HEK293 (cell line): ENCODE measurements around the gene COG3.

ENCODE experiments used
- CTCF ChIA-PET: fragments of 350-600 bp; formaldehyde crosslinking; extraction: SDS; loops from one replicate; lab custom pipeline; 2021; ENCODE audit warnings: antibody characterized with exemption; lab: Yijun Ruan, JAX
- POLR2A ChIA-PET: fragments of 300-600 bp; formaldehyde crosslinking; extraction: SDS; loops from one replicate; lab custom pipeline; 2020; ENCODE audit warnings: antibody characterized with exemption, inconsistent platforms; lab: Yijun Ruan, JAX
- H3K27ac ChIP-seq: fragments of 200-500 bp; sonication (Bioruptor generic); 2 replicates; pipeline ENCODE4 v1.5.1; 2014; ENCODE audit warnings: low read depth, low read length, control low read depth, inconsistent platforms; ENCODE audit errors: extremely low read depth
- H3K36me3 ChIP-seq, 2 experiments: fragments of 200-500 bp in 1 of 2; sonication (Bioruptor generic) in 1 of 2; 1 replicate in 1 of 2; 2 replicates in 1 of 2; pipeline ENCODE4 v1.5.1; 2014 to 2017; ENCODE audit warnings: inconsistent platforms in 2 of 2, low read length in 2 of 2; ENCODE audit not compliant: control insufficient read depth in 2 of 2, insufficient read depth in 1 of 2
- H3K4me1 ChIP-seq: fragments of 200-500 bp; sonication (Bioruptor generic); 2 replicates; pipeline ENCODE4 v1.5.1; 2014; ENCODE audit warnings: mild to moderate bottlenecking, low read length, inconsistent platforms; ENCODE audit not compliant: control insufficient read depth, insufficient read depth
- H3K4me3 ChIP-seq: 2 replicates; pipeline ENCODE4 v1.5.1; 2011; ENCODE audit warnings: low read depth, mild to moderate bottlenecking, control low read depth, low read length, moderate library complexity
- H3K9me3 ChIP-seq: fragments of 200-500 bp; sonication (Bioruptor generic); 2 replicates; pipeline ENCODE4 v1.5.1; 2014; ENCODE audit warnings: low read depth, low read length, inconsistent platforms; ENCODE audit not compliant: control insufficient read depth, insufficient read depth
- FEZF1 ChIP-seq: fragments of 450-650 bp; formaldehyde crosslinking; IDR thresholded peaks from 2 replicates; pipeline ENCODE4 v1.5.1; 2016; ENCODE audit warnings: missing biosample characterization, missing genetic modification characterization
- GLIS2 ChIP-seq: fragments of 450-650 bp; formaldehyde crosslinking; IDR thresholded peaks from 2 replicates; pipeline ENCODE4 v1.5.1; 2016; ENCODE audit warnings: missing biosample characterization, missing genetic modification characterization
- KLF10 ChIP-seq: fragments of 450-650 bp; IDR thresholded peaks from 2 replicates; pipeline ENCODE4 v1.5.1; 2018; ENCODE audit warnings: missing biosample characterization, mild to moderate bottlenecking, missing genetic modification characterization
- KLF7 ChIP-seq: fragments of 450-650 bp; formaldehyde crosslinking; IDR thresholded peaks from 2 replicates; pipeline ENCODE4 v1.5.1; 2016; ENCODE audit warnings: missing biosample characterization, missing genetic modification characterization, borderline replicate concordance
- PRDM6 ChIP-seq: fragments of 450-650 bp; formaldehyde crosslinking; IDR thresholded peaks from 2 replicates; pipeline ENCODE4 v1.5.1; 2017; ENCODE audit warnings: missing biosample characterization, missing genetic modification characterization
- SALL2 ChIP-seq: fragments of 450-650 bp; formaldehyde crosslinking; IDR thresholded peaks from 2 replicates; pipeline ENCODE4 v1.5.0; 2017; ENCODE audit warnings: missing biosample characterization, mild to moderate bottlenecking, missing genetic modification characterization, borderline replicate concordance
- SCRT2 ChIP-seq: fragments of 450-650 bp; formaldehyde crosslinking; IDR thresholded peaks from 2 replicates; pipeline ENCODE4 v1.5.1; 2016; ENCODE audit warnings: missing biosample characterization, missing genetic modification characterization
- ZEB2 ChIP-seq: fragments of 450-650 bp; formaldehyde crosslinking; IDR thresholded peaks from 2 replicates; pipeline ENCODE4 v1.5.1; 2016; ENCODE audit warnings: missing biosample characterization, missing genetic modification characterization
- ZNF140 ChIP-seq: fragments of 450-650 bp; formaldehyde crosslinking; IDR thresholded peaks from 2 replicates; pipeline ENCODE4 v1.5.1; 2016; ENCODE audit warnings: missing biosample characterization, missing genetic modification characterization
- ZNF169 ChIP-seq: fragments of 450-650 bp; formaldehyde crosslinking; IDR thresholded peaks from 2 replicates; pipeline ENCODE4 v1.5.1; 2016; ENCODE audit warnings: missing biosample characterization, missing genetic modification characterization
- ZNF473 ChIP-seq: fragments of 450-650 bp; formaldehyde crosslinking; IDR thresholded peaks from 2 replicates; pipeline ENCODE4 v1.5.1; 2017; ENCODE audit warnings: missing biosample characterization, missing genetic modification characterization
- ZNF501 ChIP-seq: fragments of 450-650 bp; formaldehyde crosslinking; IDR thresholded peaks from 2 replicates; pipeline ENCODE4 v1.5.1; 2016; ENCODE audit warnings: missing biosample characterization, missing genetic modification characterization
- ZNF600 ChIP-seq: fragments of 450-650 bp; formaldehyde crosslinking; IDR thresholded peaks from 2 replicates; pipeline ENCODE4 v1.5.1; 2016; ENCODE audit warnings: missing biosample characterization, missing genetic modification characterization
- ZNF645 ChIP-seq: fragments of 450-650 bp; formaldehyde crosslinking; IDR thresholded peaks from 2 replicates; pipeline ENCODE4; 2016; ENCODE audit warnings: missing biosample characterization, missing genetic modification characterization
- ZNF791 ChIP-seq: fragments of 450-650 bp; formaldehyde crosslinking; IDR thresholded peaks from 2 replicates; pipeline ENCODE4 v1.5.1; 2016; ENCODE audit warnings: missing biosample characterization, missing genetic modification characterization
- ZSCAN18 ChIP-seq: fragments of 450-650 bp; formaldehyde crosslinking; IDR thresholded peaks from 2 replicates; pipeline ENCODE4 v1.5.1; 2016; ENCODE audit warnings: missing biosample characterization, missing genetic modification characterization
- ZSCAN30 ChIP-seq: fragments of 450-650 bp; IDR thresholded peaks from 2 replicates; pipeline ENCODE4 v1.5.1; 2018; ENCODE audit warnings: missing biosample characterization, mild to moderate bottlenecking, missing genetic modification characterization, moderate library complexity
- TF ChIP-seq, protein P1 (sequence below): fragments of 450-650 bp; formaldehyde crosslinking; IDR thresholded peaks from 2 replicates; pipeline ENCODE4 v1.5.1; 2016; ENCODE audit warnings: missing biosample characterization, missing genetic modification characterization

COG3 gene

GRCh38 chr13:45548281-45548680 lies 83.5 kb downstream of the COG3 start (continued):
- TF ChIP-seq KLF10 (tag by site-specific recombination) (no peak), PRDM6 (tag by site-specific recombination) (no peak), ZNF501 (tag by site-specific recombination) (no peak)

DNA sequence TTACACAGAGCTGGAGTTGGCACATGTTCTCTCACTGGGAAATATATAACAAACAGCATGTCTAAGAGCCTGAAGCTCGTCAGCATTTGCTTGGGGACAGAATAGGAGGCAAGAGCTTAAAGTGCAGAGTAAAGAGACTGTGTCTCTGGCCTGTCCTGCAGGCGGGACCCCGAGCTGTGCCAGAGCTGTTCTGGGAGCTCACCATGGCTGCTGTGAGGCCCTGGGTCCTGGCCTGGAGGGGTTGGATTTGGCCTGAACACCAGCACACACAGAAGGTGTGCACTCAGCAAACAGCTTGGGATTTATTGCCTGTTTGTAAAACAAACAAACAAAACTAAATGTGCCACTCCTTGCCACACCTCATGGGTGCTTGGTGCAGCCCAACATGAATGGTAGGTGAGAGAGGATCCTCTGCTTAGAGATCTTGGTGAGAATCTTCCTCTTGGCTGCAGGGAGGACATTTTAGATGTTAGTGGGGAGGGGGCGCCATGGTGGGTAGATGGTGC lies 89.9 kb downstream of the COG3 start:
- no peak for TF ChIP-seq ZSCAN18 (tag by site-specific recombination)
- no peak for TF ChIP-seq ZNF169
- TF ChIP-seq ZNF645 (tag by site-specific recombination), result no peak
- no peak for TF ChIP-seq FEZF1 (tag by site-specific recombination)
- TF ChIP-seq ZNF791 (tag by site-specific recombination), result no peak
- TF ChIP-seq, protein P1, sequence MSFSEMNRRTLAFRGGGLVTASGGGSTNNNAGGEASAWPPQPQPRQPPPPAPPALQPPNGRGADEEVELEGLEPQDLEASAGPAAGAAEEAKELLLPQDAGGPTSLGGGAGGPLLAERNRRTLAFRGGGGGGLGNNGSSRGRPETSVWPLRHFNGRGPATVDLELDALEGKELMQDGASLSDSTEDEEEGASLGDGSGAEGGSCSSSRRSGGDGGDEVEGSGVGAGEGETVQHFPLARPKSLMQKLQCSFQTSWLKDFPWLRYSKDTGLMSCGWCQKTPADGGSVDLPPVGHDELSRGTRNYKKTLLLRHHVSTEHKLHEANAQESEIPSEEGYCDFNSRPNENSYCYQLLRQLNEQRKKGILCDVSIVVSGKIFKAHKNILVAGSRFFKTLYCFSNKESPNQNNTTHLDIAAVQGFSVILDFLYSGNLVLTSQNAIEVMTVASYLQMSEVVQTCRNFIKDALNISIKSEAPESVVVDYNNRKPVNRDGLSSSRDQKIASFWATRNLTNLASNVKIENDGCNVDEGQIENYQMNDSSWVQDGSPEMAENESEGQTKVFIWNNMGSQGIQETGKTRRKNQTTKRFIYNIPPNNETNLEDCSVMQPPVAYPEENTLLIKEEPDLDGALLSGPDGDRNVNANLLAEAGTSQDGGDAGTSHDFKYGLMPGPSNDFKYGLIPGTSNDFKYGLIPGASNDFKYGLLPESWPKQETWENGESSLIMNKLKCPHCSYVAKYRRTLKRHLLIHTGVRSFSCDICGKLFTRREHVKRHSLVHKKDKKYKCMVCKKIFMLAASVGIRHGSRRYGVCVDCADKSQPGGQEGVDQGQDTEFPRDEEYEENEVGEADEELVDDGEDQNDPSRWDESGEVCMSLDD (tag by site-specific recombination), result no peak
- no peak for TF ChIP-seq SCRT2
- TF ChIP-seq ZNF473 (tag by site-specific recombination), result no peak
- no peak for TF ChIP-seq GLIS2 (tag by site-specific recombination)
- no peak for TF ChIP-seq ZNF600 (tag by site-specific recombination)
- no peak for TF ChIP-seq KLF7 (tag by site-specific recombination)
- TF ChIP-seq ZEB2, result no peak
- no peak for TF ChIP-seq ZSCAN30
- TF ChIP-seq SALL2 (tag by site-specific recombination), result no peak
- no peak for TF ChIP-seq ZNF140
- Histone ChIP-seq H3K4me1 (no peaks in the 10 kb centered on the region), H3K27ac (no peak overlapping the region), H3K9me3 (no peaks in the 10 kb centered on the region), H3K36me3 (no peaks in the 10 kb centered on the region), H3K4me3 (no peak overlapping the region)
- ChIA-PET POLR2A (no interaction called here), CTCF (no interaction called here)
